Fibroblast of lung (primary cell): ENCODE measurements around the gene NEK9.
A peak's percentile ranks its signal among the peaks of the same experiment; 100 is the strongest.

ENCODE experiments used
- EZH2 ChIP-seq: IDR thresholded peaks from 2 replicates; pipeline ENCODE4 v1.5.1; 2012; ENCODE audit warnings: low read length, control low read depth, mild to moderate bottlenecking; ENCODE audit errors: missing control alignments
- TF ChIP-seq, protein P1 (sequence below), 2 donors: IDR thresholded peaks in 1 of 2; conservative IDR thresholded peaks in 1 of 2; 1 replicate in 1 of 2; 2 replicates in 1 of 2; pipeline ENCODE4 v1.5.1; 2011 to 2012; ENCODE audit warnings: low read length in 2 of 2, control low read depth in 1 of 2, inconsistent platforms in 1 of 2, low read depth in 1 of 2, mild to moderate bottlenecking in 1 of 2

DNA sequence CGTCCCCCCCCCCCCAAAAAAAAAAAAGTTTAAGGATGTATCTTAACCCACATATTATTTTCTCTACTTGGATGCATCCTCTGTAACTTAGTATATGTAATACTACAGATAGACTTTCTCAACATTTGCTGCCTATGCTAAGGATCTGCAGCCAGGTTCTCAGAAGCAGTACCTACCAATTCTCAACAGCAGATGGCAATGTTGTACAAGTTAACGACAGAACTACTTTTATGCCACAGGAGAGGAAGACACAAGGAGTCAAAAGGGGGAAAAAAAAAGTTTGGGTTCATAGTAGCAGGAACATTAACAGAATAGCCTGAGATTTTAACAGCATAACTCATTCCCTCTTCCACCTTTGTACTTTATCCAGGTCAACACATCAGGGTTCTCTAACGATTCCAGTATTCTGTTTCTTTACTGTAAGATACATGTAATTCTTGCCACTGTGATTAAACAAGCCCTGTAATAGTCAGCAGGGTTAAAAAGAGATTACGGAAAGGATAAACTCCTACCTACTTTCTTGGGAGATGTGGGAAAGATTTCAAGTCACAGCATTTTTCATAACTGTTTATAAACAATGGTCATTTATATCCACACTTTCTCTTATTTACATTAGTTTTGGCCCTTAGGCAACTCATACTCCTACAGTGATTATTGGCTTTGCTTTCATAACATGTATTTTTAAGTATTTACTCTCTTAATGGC is 5.7 kb upstream of the NEK9 start:
- TF ChIP-seq, protein P1, sequence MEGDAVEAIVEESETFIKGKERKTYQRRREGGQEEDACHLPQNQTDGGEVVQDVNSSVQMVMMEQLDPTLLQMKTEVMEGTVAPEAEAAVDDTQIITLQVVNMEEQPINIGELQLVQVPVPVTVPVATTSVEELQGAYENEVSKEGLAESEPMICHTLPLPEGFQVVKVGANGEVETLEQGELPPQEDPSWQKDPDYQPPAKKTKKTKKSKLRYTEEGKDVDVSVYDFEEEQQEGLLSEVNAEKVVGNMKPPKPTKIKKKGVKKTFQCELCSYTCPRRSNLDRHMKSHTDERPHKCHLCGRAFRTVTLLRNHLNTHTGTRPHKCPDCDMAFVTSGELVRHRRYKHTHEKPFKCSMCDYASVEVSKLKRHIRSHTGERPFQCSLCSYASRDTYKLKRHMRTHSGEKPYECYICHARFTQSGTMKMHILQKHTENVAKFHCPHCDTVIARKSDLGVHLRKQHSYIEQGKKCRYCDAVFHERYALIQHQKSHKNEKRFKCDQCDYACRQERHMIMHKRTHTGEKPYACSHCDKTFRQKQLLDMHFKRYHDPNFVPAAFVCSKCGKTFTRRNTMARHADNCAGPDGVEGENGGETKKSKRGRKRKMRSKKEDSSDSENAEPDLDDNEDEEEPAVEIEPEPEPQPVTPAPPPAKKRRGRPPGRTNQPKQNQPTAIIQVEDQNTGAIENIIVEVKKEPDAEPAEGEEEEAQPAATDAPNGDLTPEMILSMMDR (conservative IDR thresholded peaks at IDR 0.05 in 1 of 2, IDR thresholded peaks at IDR 0.05 in 1 of 2; ENCODE audit: low read depth in 1 of 2, low read length in 2 of 2): peak; percentile 72 to 75
- no peak for TF ChIP-seq EZH2
